HG03520 (cell line): Measurements from ENCODE around the gene VPS26B.
"Not testable (repeated sequence)": the region's sequence is repeated elsewhere in the genome, so short reads cannot be mapped to it uniquely, and the experiment has no call there.

ENCODE experiments used
- ATAC-seq: cut with Tn5 transposase; IDR thresholded peaks from one replicate; pipeline ENCODE4 v1.9.1; 2021; ENCODE audit warnings: mild to moderate bottlenecking, moderate library complexity; ENCODE audit not compliant: unreplicated experiment

The VPS26B gene

DNA sequence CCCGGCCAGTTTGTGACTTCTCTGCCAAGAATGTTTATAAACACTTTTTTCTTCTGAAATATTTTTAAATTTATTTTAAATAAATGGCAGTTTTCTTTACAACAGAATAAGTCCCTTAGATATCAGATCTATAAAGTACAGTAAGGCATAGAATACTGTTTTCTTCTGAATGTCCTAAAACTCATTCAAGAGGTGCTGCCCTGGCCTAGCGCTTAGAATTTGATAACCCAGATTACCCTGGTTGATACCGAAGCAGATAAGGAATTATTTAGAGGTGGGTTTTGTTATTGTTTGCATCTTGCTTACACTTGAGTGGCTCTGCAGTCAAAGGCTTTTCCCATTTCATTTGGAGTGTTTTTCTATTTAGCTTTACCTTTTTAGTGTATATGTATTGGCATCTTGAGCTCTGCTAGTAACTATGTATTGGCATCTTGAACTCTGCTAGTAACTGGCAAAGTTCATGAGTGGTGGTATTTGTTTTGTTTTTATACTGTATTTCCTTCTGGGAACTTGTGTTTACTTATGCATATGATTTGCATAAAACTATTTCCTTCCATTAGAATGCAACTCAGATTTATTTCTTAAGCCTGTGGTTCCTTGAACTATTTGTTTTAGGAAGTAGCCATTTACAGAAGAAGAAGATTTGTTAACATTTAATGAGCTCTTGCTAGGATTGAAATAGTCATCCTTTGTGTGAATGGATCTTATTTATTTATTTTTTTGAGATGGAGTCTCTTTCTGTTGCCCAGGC lies 30.1 kb downstream of the VPS26B start:
- ATAC-seq = no peak

DNA sequence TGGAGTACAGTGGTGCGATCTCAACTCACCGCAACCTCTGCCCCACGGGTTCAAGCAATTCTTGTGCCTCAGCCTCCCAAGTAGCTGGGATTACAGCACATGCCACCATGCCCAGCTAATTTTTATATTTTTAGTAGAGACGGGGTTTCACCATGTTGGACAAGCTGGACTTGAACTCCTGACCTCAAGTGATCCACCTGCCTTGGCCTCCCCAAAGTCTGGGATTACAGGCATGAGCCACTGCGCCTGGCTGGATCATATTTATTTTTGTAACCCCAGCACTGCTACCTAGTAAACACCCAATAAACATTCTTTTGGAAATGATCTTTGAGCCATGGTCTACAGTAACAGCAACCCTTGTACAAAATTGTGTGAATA lies 30.7 kb downstream of the VPS26B start:
- ATAC-seq = not testable (repeated sequence)

DNA sequence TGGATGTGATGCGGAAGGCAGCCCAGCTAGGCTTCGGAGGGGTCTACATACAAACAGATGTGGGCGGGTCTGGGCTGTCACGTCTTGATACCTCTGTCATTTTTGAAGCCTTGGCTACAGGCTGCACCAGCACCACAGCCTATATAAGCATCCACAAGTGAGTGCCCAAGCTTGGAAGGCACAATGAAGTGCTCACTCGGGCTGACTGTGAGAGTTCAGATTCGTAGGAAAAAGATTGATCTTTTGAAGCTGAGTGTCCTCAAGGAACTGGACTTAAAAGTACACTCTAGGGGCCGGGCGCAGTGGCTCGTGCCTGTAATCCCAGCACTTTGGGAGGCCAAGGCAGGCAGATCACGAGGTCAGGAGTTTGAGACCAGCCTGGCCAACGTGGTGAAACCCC lies 32.6 kb downstream of the VPS26B start:
- no peak for ATAC-seq

DNA sequence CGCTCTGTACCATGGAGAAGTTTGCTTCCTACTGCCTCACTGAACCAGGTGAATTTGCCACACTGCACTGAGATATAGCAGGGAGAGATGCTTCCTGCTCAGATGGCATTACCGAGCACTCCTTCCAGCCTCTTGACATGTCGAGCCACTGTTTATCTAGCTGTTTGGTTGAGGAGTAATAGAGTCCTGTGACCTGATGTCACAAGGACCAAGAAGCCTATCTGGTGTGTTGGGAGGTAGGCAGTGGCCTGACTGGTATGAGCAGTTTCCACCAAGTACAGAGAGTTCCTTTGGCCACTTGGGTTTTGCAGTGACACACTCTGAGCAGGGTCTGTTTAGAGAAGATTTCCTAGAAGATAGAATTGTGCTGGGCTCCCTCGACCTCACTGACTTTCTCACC lies 34.1 kb downstream of the VPS26B start:
- ATAC-seq = no peak

DNA sequence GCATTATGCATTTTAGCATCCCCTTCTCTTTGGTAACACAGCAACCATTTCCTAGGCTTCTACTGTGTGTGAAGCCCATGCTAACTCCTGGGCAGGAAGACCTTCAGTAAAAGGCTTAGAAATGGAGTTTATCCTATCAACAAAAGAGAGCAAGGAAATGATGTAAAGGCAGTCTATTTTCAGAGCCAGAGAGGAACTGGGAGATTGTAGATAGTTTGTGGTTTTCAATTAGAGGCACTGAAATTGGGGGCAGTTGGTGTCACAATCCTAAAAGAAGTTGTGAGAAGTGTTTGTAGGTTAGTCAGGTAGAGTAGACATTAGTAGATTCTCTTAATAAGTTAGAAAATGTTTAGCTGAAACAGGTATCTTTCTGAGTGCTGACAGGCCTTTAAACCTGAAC lies 36.0 kb downstream of the VPS26B start:
- no peak for ATAC-seq

DNA sequence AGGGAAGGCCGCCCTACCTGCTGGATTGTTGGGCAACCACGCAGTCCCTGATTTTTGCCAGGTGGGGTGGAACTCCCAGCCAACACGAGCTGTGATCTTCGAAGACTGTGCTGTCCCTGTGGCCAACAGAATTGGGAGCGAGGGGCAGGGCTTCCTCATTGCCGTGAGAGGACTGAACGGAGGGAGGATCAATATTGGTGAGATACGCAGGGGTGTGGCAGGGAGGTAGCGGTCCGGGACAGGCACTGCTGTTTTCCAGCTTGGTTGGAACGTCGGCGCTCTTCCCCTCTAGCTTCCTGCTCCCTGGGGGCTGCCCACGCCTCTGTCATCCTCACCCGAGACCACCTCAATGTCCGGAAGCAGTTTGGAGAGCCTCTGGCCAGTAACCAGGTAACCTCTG lies 36.5 kb downstream of the VPS26B start:
- ATAC-seq = no peak

DNA sequence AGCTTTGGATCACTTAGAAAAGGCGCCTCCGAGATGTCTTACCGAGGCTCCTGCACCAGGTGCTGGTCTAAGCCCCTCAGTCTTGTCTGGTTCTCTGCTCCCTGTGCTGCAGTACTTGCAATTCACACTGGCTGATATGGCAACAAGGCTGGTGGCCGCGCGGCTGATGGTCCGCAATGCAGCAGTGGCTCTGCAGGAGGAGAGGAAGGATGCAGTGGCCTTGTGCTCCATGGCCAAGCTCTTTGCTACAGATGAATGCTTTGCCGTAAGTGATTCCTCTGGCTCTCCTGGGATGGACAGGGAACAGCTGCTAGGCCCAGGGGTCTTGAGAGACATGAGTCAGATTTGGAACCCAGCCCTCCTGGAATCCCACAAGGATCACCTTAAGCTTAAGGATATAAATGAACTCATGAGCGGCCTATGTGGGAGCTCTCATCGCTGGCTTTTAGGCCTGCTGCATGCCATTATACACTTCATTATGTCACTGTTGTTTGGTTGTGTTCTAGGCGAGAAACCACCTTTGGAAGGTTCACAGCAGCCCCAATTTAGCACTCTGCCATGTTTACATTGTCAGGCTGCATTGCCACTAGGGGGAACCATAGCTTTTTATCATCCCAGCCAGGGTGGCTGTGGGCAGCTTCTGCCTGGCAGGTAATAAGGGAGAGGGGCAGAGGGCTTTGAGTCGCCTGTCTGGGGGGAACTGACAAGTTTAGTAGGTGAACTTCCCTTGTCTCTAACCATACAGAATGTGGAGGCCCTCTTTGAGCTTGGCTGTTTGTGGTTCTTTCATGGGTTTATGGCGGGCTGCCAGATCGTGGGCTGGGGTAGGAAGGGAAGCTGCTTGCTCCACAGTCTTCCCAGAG lies 37.4 kb downstream of the VPS26B start:
- no peak for ATAC-seq

DNA sequence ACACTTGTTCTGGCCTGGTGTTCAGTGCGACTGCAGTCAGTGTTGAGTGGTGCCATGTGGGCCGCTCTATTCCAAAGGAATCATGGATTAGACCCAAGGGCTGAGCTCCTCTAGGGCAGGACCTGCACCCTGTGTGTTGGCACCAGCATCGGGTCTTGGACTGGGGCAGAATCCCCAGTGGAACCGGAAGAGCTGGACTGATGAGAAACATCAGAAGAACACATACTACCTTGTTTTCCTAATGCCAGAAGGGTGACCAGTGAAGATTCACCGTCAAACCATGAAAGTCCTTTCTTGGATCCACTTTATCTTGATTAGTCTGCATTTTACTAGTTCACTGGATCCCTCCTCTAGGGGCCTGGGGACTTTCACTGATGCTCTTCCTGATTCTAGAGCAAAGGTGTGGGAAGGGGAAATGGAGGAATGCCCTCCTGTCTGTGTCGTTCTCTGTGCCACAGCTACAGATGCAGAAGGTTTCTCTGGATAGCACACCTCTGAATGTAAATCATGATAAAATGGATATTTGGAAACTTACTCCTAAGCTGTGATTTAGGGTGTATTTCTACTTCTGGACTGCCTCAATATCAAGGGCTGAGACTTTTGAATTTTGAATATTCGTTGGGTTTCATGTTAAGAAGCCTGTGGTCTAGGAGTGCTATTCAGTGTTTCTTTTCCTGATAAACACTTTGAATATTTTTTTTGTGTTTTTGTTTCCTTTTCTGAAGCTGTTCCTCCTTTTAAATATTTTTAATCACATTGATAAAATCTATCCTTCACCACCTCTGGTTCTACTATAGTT lies 40.7 kb downstream of the VPS26B start:
- ATAC-seq = no peak

DNA sequence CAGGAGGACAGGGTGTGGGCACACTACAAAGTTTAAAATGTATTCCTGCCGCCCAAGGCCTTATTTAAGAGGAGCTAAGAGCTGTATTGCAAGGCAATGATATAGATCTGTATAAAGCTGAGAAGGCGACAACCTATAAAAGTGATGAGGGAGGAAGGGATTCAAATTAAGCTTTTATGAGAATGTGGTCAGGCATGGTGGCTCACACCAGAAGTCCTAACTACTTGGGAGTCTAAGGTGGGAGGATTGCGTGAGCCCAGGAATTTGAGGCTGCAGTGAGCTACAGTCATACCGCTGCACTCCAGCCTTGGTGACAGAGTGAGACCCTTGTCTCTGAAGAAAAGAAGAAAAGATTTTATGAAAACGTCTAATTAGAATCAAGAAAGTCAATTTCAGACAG lies 42.0 kb downstream of the VPS26B start:
- no peak for ATAC-seq

DNA sequence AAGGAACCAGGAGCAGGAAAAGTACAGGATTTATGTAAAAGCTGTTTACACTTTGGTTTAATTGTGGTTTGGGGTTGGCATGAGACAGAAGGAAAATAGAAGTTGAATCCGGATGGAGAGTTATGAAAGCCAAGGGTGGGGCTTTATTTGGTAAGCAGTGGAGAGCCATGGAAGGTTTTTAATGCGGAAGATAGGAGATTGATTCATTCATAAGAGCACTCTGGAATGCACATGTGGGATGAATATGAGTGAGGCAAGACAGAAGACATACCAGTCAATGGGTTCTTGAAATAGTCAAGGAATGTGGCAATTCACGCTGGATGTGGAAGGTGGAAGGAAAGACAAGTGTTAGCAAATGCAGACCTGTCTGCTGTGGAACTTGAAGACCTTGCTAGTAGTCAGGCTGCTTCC lies 42.4 kb downstream of the VPS26B start:
- ATAC-seq = no peak

DNA sequence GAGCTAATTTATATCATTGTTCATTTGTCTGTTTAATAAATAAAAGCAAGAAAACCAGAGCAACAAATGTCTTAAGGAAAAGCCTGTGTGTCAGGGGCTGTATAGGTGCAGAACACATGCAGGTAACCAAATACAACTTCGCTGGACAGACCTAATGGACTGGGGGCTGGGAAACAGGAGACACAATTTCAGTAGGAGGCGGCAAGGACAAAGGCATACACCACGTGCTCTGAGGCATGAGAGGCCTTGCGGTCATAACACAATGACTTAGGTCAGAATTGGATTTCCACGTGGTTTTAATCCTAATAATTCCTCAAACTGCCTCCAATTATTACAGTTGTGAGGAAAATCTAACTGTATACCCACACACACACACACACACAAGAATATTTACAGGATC lies 43.0 kb downstream of the VPS26B start:
- ATAC-seq = no peak

DNA sequence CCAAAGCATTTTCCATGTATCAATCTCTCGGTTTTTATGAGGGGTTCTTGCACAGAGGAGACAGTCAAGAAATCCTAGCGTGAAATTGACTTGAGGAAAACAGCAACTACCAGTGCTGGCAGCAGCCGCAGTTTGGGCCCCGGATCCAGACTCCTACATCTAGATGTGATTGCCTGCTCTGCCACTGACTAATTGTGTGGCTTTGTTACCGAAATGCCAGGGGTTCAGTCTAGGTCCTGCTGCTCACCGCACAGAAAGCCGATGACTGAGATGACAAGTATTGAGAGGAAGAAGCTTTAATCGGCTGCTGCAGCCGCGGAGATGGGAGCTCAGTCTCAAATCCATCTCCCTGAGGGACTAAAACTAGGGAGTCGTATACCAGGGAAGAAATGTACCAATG lies 43.5 kb downstream of the VPS26B start:
- no peak for ATAC-seq

DNA sequence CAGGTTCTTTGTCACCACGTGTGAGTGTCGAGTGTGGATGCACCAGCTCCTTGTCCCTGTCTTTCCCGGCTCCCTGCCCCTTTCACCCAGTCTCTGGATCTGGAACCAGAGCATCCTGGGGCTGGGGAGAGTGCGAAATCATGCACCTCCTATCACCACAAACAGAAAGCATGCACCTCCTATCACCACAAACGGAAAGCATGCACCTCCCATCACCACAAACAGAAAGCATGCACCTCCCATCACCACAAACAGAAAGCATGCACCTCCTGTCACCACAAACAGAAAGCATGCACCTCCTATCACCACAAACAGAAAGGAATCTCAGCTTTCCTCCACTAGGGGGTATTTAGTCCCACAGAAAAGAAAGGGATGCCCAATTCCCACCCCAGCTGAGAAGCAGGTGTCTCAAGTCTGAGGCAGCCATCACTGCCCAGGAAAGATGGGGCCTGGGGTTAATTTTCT lies 45.8 kb downstream of the VPS26B start:
- no peak for ATAC-seq

DNA sequence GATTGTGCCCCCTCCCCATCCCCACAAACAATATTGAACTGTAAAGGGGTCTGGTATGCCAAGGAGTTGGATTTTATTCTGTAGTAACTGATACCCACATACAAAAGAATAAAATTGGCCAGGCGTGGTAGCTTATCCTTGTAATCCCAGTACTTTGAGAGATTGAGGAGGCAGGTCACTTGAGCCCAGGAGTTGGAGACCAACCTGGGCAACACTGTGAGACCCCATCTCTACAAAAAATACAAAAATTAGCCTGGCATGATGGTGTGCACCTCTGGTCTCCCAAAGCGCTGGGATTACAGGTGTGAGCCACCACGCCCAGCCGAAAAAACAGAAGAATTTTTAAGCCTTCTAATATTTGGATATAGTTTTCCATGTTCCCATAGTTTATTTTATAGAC lies 47.5 kb downstream of the VPS26B start:
- no peak for ATAC-seq

DNA sequence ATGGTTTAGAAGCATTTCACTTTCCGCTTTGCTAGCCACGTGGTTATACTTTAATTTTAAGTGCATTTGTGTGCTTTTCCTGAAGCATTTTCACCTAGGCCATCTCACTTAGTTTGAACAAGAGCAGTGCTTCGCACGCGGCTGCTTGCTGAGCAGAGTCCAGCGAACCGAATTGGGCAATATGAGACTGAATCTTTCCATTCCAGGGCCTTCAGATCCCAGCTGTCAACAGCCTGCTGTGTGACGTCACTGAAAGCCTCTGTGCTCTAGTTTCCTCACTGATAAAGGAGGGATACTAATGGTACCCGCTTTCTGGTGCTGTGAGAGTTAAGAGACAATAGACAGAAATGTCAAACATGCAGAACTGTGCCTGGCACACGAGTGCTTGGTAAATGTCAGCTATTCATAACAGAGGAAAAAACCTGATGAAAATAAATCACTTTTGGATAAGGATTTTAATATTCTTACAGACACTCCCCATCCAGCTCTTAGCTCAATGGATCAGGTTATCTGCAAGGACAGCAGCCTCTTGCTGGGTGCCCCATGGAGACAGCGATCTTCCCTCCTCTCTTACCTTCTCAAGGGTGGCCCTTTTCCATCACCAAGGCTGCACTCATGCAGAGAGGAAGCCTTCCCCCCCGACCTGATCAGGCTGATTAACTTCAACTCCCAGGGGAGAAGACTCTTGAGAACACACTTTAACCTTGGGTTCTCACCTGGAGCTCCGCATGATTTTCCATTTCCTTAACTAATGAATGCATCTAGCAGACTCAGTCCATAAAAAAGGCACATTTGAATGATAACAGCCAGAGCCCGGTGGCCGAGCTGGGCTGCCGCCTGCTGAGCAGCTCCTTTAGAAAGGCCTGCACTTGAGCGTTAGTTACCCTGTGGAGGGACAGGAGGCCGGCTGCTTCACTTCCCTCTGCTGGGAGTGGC lies 48.2 kb downstream of the VPS26B start:
- ATAC-seq = no peak

DNA sequence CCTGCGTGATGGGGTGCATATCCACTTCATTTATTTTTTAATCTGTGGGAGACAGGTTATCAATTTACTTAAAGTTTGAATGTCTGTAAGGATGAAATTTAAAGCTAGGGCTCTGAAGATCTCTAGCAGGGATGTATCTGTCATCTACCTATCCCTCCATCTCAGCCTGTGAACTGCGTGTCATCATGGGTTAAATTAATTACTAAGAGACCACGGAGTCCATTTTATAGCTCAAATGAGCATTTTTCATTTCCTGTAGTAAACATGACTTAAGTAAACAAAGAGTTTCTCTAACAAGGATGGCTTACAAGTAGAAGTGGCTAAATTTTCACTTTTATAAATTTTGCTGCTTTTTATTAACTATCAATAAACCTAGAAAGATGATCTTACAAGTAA lies 48.8 kb downstream of the VPS26B start:
- ATAC-seq = no peak

DNA sequence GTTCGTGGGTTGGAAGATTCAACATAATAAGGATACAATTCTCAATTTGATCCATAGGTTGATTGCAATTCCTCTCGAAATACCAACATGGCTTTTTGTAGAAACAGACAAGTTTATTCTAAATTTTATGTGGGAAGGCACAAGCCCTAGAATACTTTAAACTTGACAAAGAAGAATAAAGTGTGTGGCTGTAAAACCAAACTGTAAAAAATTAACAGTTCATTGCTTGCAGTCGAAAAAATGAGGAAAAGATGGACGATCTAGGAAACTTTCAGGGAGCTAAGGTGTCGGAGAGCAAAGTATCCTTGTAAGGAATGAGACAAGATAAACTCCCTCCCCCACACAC lies 50.7 kb downstream of the VPS26B start:
- no peak for ATAC-seq

DNA sequence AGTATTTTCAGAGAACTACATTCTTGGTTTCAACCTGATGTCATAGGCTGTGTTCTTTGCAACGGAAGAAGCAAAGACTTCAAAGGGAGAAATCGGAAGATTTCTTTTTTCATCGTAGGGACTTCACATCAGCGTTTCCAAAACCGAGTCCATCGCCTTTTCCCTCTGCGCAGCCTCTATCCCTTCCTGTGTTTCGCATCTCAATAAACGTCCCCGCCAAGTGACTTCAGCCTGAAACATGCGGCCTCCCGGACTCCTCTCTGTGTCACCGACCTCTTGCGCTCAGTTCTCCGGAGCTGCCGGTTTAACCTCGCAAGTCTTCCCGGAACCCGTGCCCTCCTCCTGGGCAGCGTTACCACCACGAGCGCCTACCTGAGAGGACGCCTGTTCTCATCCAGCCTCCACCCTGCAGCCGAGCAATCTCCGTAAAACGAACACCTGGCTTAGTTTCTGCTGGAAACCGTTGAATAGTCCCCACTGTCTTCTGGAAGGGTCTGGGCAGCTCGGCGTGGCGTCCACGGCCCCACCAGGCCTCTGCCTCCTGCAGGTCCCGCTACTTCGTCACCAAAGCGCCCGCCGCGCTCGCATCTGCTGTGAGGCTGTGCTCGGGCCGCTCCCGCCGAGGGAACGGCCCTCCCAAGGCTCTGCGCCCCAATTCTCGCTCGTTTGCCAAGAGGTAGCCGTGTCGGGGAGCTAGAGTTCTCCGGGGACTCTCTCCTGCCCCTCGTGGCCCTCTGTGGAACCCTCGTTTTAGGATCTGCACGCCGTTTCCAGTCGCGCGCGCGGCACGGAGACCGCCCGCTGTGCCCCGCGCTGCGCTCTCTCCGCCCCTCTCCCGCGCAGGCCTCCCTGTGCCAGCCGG lies 51.3 kb downstream of the VPS26B start, which contains the start of gene GLB1L3:
TSS of gene GLB1L3 (plus strand) at position 846 of the 862 bp plus-strand sequence. CDS start 362 bp downstream, outside the sequence.
- ATAC-seq = peak; percentile 80

DNA sequence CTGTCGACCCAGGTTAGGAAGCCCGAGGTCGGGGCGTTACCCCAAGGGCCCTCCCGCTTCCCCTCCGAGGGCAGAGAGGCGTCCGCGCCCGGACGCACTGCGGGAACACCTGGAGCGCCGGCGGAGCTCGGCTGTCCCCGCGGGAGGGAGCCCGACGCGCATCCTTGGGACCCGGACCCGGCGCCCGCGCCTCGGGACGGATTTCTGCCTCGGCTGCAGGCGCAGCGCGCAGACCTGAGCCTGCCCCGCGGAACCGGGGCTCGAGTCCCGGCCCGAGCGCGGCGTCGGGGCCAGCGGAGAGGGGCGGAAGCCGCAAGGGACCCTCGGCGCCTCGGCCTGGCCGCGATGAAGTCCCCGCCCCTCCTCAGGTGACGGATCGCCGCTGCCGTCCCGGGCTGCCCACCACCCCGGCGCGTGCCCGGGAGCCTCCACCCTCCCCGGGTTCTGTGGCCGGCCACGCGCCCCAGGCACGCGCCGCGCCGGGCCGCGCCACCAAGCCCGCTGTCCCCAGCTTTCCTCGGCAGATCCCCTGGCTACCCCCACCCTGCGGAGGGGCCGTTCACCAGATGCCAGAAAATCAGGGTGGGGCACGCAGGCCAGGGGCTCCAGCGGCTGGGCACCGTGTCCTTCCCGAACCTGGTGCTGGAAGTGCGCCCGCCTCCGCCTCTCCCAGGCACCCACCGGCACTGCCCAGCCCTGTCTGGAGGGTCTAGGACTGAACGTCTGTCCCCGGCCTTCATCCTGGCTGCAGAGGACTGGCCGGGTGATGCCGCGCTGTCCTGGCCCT lies 52.1 kb downstream of the VPS26B start:
- no peak for ATAC-seq
